ENCODE measurements around the gene PPP1R15A.

DNA sequence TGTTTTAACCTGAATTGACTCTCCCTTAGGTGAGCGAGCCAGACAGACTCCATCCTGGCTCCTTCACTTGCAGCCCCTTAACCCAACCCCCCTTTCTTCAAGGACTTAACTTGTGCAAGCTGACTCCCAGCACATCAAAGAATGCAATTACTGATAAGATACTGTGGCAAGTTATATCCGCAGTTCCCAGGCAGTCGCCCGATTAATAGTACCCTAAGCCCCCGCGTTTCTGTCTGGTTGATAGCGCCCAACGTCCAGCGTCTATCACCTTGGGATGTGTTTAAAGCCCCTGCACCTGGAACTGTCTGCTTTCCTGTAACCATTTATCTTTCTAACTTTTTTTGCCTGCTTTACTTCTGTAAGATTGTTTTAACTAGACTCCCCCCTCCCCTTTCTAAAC, 42.1 kb upstream of the PPP1R15A start:
- TF ChIP-seq POLR2A (IDR thresholded peaks at IDR 0.05) = no peak
- TF ChIP-seq, protein P1, sequence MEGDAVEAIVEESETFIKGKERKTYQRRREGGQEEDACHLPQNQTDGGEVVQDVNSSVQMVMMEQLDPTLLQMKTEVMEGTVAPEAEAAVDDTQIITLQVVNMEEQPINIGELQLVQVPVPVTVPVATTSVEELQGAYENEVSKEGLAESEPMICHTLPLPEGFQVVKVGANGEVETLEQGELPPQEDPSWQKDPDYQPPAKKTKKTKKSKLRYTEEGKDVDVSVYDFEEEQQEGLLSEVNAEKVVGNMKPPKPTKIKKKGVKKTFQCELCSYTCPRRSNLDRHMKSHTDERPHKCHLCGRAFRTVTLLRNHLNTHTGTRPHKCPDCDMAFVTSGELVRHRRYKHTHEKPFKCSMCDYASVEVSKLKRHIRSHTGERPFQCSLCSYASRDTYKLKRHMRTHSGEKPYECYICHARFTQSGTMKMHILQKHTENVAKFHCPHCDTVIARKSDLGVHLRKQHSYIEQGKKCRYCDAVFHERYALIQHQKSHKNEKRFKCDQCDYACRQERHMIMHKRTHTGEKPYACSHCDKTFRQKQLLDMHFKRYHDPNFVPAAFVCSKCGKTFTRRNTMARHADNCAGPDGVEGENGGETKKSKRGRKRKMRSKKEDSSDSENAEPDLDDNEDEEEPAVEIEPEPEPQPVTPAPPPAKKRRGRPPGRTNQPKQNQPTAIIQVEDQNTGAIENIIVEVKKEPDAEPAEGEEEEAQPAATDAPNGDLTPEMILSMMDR (IDR thresholded peaks at IDR 0.05 in 4 of 5, conservative IDR thresholded peaks at IDR 0.05 in 1 of 5) = no peak

All from gastrocnemius medialis (tissue), 4 donors.